ENCODE data around the gene MAD1L1.

DNA sequence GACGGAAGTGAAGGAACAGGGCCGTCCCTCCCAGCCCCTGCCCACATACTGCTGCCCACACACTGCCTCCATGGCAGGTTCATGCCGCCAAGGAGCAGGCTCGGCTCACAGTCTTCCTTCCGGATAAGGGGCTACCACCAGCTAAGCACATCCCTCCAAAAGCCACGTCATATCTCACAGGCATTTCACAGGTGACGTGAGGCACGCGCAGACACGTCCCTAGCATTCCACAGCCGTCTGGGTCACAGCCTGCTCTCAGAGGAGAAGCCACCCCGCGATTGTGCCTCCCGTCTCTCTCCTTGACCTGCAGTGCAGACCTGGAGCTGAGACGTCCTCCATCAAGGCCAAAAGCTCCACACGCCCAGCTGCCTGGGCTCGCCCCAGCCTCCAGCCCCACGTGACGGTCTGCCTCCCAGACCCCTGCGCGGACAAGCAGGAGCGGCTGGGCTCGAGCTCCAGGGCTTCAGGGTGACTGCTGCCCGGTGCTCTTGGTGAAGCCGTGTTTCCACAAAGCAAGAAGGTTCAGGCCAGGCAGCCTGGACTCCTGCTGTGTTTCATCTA, 114.0 kb downstream of the MAD1L1 start:
- TF ChIP-seq ESRRG (CRISPR knock-in tag; IDR thresholded peaks at IDR 0.05) (no peak), ZNF565 (CRISPR knock-in tag; conservative IDR thresholded peaks at IDR 0.05; ENCODE audit: low read depth) (no peak), GLIS3 (CRISPR knock-in tag; IDR thresholded peaks at IDR 0.05) (no peak), CREB5 (CRISPR knock-in tag; IDR thresholded peaks at IDR 0.05; ENCODE audit: low read depth) (no peak), PPARA (CRISPR knock-in tag; IDR thresholded peaks at IDR 0.05; ENCODE audit: borderline replicate concordance) (no peak), BACH2 (CRISPR knock-in tag; IDR thresholded peaks at IDR 0.05; ENCODE audit: borderline replicate concordance) (no peak), TSHZ2 (CRISPR knock-in tag; IDR thresholded peaks at IDR 0.05) (no peak), ZFP3 (CRISPR knock-in tag; IDR thresholded peaks at IDR 0.05) (no peak), OSR1 (CRISPR knock-in tag; IDR thresholded peaks at IDR 0.05) (no peak), SNAI2 (CRISPR knock-in tag; IDR thresholded peaks at IDR 0.05) (no peak), CSDC2 (CRISPR knock-in tag; IDR thresholded peaks at IDR 0.05) (no peak), RARB (CRISPR knock-in tag; IDR thresholded peaks at IDR 0.05) (no peak)

Data from SK-N-SH treated with all-trans-retinoic acid at 6 μM for 48 hours (cell line).